Body of pancreas (tissue), 4 donors: ENCODE measurements around the gene RYR3.

Source experiments
- POLR2A ChIP-seq, 3 donors: fragments of 450-650 bp; IDR thresholded peaks; one replicate each; pipeline ENCODE4 v1.6.1; 2016; ENCODE audit warnings: antibody characterized with exemption in 3 of 3, mild to moderate bottlenecking in 2 of 3
- TF ChIP-seq, protein P1 (sequence below), 7 experiments: fragments of 450-650 bp in 4 of 7; fragments of 200-600 bp in 3 of 7; sonication (generic) in 3 of 7; IDR thresholded peaks; one replicate each; pipeline ENCODE4 v1.5.1; 2016 to 2019; ENCODE audit warnings: antibody characterized with exemption in 7 of 7

DNA sequence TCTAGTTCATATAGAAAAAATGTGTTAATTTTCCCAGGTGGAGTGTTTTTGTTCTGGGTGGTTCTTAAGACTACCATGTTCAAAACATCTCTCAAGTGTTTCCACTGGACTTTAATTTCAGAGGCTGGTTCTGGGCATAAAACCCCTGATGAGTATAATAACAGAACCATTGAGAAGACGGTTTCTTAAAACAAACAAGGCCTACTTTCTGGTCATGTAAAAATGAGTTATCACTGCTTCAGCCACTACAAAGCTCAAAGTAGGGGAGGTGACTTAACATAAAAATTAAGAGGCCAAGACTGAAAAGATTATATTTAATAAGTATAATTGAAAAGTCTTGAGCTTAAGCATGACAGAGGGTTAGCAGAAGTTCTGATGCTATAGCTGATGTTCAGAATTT is 33.8 kb downstream of the RYR3 start:
- TF ChIP-seq, protein P1, sequence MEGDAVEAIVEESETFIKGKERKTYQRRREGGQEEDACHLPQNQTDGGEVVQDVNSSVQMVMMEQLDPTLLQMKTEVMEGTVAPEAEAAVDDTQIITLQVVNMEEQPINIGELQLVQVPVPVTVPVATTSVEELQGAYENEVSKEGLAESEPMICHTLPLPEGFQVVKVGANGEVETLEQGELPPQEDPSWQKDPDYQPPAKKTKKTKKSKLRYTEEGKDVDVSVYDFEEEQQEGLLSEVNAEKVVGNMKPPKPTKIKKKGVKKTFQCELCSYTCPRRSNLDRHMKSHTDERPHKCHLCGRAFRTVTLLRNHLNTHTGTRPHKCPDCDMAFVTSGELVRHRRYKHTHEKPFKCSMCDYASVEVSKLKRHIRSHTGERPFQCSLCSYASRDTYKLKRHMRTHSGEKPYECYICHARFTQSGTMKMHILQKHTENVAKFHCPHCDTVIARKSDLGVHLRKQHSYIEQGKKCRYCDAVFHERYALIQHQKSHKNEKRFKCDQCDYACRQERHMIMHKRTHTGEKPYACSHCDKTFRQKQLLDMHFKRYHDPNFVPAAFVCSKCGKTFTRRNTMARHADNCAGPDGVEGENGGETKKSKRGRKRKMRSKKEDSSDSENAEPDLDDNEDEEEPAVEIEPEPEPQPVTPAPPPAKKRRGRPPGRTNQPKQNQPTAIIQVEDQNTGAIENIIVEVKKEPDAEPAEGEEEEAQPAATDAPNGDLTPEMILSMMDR (IDR thresholded peaks at IDR 0.05), result no peak
- no peak for TF ChIP-seq POLR2A (IDR thresholded peaks at IDR 0.05)
